RWPE2 (cell line): Measurements from ENCODE around the gene ATP6V1E1.
"Not testable (repeated sequence)": the region's sequence is repeated elsewhere in the genome, so short reads cannot be mapped to it uniquely, and the experiment has no call there.

ENCODE experiments used
- ATAC-seq: fragments of 200-7000 bp; cut with Tn5 transposase; 3 replicates; pipeline ENCODE4 v1.9.1; 2021; ENCODE audit warnings: low read depth
- DNase-seq: peaks from one replicate; pipeline ENCODE4 v3.0.0-alpha.2; 2020; ENCODE audit warnings: low spot score
- H3K27ac ChIP-seq: fragments of 450-650 bp; 2 replicates; pipeline ENCODE4 v1.5.1; 2017; ENCODE audit warnings: mild to moderate bottlenecking; ENCODE audit not compliant: poor library complexity, severe bottlenecking
- H3K27me3 ChIP-seq: fragments of 250-450 bp; sonication (Bioruptor Pico); 2 replicates; pipeline ENCODE4 v1.5.1; 2021; ENCODE audit warnings: mild to moderate bottlenecking, moderate library complexity; ENCODE audit not compliant: insufficient read depth, poor library complexity, severe bottlenecking
- H3K36me3 ChIP-seq: fragments of 250-450 bp; sonication (Bioruptor Pico); 2 replicates; pipeline ENCODE4 v1.5.1; 2020; ENCODE audit warnings: low read depth, mild to moderate bottlenecking, moderate library complexity
- H3K4me1 ChIP-seq: fragments of 250-450 bp; sonication (Bioruptor Pico); 2 replicates; pipeline ENCODE4 v1.5.1; 2021; ENCODE audit warnings: mild to moderate bottlenecking, moderate library complexity; ENCODE audit not compliant: insufficient read depth, poor library complexity, severe bottlenecking
- H3K4me3 ChIP-seq: fragments of 250-450 bp; sonication (Bioruptor Pico); 2 replicates; pipeline ENCODE4 v1.5.1; 2021; ENCODE audit warnings: mild to moderate bottlenecking, moderate library complexity; ENCODE audit not compliant: severe bottlenecking
- H3K9me3 ChIP-seq: fragments of 250-450 bp; sonication (Bioruptor Pico); 2 replicates; pipeline ENCODE4 v1.5.1; 2021; ENCODE audit warnings: mild to moderate bottlenecking, moderate library complexity; ENCODE audit not compliant: severe bottlenecking
- CTCF ChIP-seq: fragments of 450-650 bp; IDR thresholded peaks from one replicate; pipeline ENCODE4 v1.5.1; 2017; ENCODE audit warnings: mild to moderate bottlenecking, moderate library complexity; ENCODE audit not compliant: poor library complexity, severe bottlenecking

ATP6V1E1 gene

GRCh38 chr22:17648569-17648968, 20.0 kb upstream of the ATP6V1E1 start:
- DNase-seq = no peak
- Histone ChIP-seq H3K36me3 (peaks cover 13% of the 10 kb centered on the region), H3K27me3 (no peaks in the 10 kb centered on the region), H3K4me1 (peaks cover 6% of the 10 kb centered on the region), H3K27ac (no peak overlapping the region), H3K9me3 (no peaks in the 10 kb centered on the region), H3K4me3 (no peak overlapping the region)
- no peak for TF ChIP-seq CTCF
- ATAC-seq = no peak

- ATAC-seq = no peak
- Histone ChIP-seq H3K4me1 (peaks cover 6% of the 10 kb centered on the region), H3K27ac (no peak overlapping the region), H3K4me3 (no peak overlapping the region), H3K9me3 (no peaks in the 10 kb centered on the region), H3K27me3 (no peaks in the 10 kb centered on the region), H3K36me3 (peaks cover 13% of the 10 kb centered on the region)
- TF ChIP-seq CTCF = no peak
- no peak for DNase-seq
Measured at GRCh38 chr22:17647991-17648390, 19.4 kb upstream of the ATP6V1E1 start.

- TF ChIP-seq CTCF = no peak
- ATAC-seq = no peak
- Histone ChIP-seq H3K36me3 (peaks cover 12% of the 10 kb centered on the region), H3K4me3 (no peak overlapping the region), H3K9me3 (no peaks in the 10 kb centered on the region), H3K27ac (no peak overlapping the region), H3K27me3 (no peaks in the 10 kb centered on the region), H3K4me1 (peaks cover 6% of the 10 kb centered on the region)
- no peak for DNase-seq
Measured at GRCh38 chr22:17647452-17647851, 18.9 kb upstream of the ATP6V1E1 start.

GRCh38 chr22:17642357-17642756, 13.8 kb upstream of the ATP6V1E1 start:
- H3K27ac ChIP-seq, H3K4me3 ChIP-seq, DNase-seq, ATAC-seq, H3K27me3 ChIP-seq, H3K36me3 ChIP-seq, H3K9me3 ChIP-seq: not testable (repeated sequence)
- H3K4me1 ChIP-seq = peaks cover 13% of the 10 kb centered on the region

GRCh38 chr22:17641269-17641668, 12.7 kb upstream of the ATP6V1E1 start:
- no peak for DNase-seq
- Histone ChIP-seq H3K9me3 (no peaks in the 10 kb centered on the region), H3K27me3 (no peaks in the 10 kb centered on the region), H3K4me1 (peaks cover 13% of the 10 kb centered on the region), H3K36me3 (peaks cover 10% of the 10 kb centered on the region), H3K27ac (no peak overlapping the region), H3K4me3 (no peak overlapping the region)
- no peak for ATAC-seq
- no peak for TF ChIP-seq CTCF
